ELR (cell line): ENCODE data around the gene SEC14L6.
"Not testable (repeated sequence)": the region's sequence is repeated elsewhere in the genome, so short reads cannot be mapped to it uniquely, and the experiment has no call there.

Experiments used
- DNase-seq: peaks from one replicate; pipeline ENCODE4 v3.0.0-alpha.2; 2015; ENCODE audit warnings: low read depth

Gene SEC14L6

GRCh38 chr22:30566125-30566524, 19.6 kb upstream of the SEC14L6 start:
- DNase-seq: no peak

GRCh38 chr22:30565341-30565740, 18.8 kb upstream of the SEC14L6 start:
- peak; percentile 30 for DNase-seq

GRCh38 chr22:30564761-30565119, 18.2 kb upstream of the SEC14L6 start:
- no peak for DNase-seq

- no peak for DNase-seq
Observed at GRCh38 chr22:30564045-30564760, 17.7 kb upstream of the SEC14L6 start.

GRCh38 chr22:30562366-30562765, 15.8 kb upstream of the SEC14L6 start:
- DNase-seq: peak; percentile 20

- DNase-seq: no peak
Observed at GRCh38 chr22:30561402-30562189, 15.1 kb upstream of the SEC14L6 start.

- peak; percentile 46 for DNase-seq
Observed at GRCh38 chr22:30560643-30561202, 14.2 kb upstream of the SEC14L6 start.

- no peak for DNase-seq
Observed at GRCh38 chr22:30559889-30560288, 13.3 kb upstream of the SEC14L6 start.

- DNase-seq: no peak
Observed at GRCh38 chr22:30557243-30557642, 10.7 kb upstream of the SEC14L6 start.

- no peak for DNase-seq
Observed at GRCh38 chr22:30556388-30556787, 9.8 kb upstream of the SEC14L6 start.

- DNase-seq: no peak
Observed at GRCh38 chr22:30555282-30556210, 9.0 kb upstream of the SEC14L6 start.

GRCh38 chr22:30553971-30554370, 7.4 kb upstream of the SEC14L6 start:
- DNase-seq: no peak

GRCh38 chr22:30552719-30553118, 6.2 kb upstream of the SEC14L6 start:
- no peak for DNase-seq

GRCh38 chr22:30551813-30552212, 5.3 kb upstream of the SEC14L6 start:
- DNase-seq: not testable (repeated sequence)

- DNase-seq: no peak
Observed at GRCh38 chr22:30547188-30547587, 647 bp upstream of the SEC14L6 start.

- DNase-seq: no peak
Observed at GRCh38 chr22:30542811-30543188, 3.7 kb downstream of the SEC14L6 start.

- DNase-seq: peak; percentile 27
Observed at GRCh38 chr22:30541961-30542810, 4.4 kb downstream of the SEC14L6 start.

GRCh38 chr22:30541511-30541910, 5.0 kb downstream of the SEC14L6 start:
- DNase-seq: not testable (repeated sequence)

GRCh38 chr22:30539368-30539767, 7.2 kb downstream of the SEC14L6 start:
- no peak for DNase-seq

- peak; percentile 44 for DNase-seq
Observed at GRCh38 chr22:30538280-30538679, 8.3 kb downstream of the SEC14L6 start.

- DNase-seq: no peak
Observed at GRCh38 chr22:30537083-30537731, 9.3 kb downstream of the SEC14L6 start.
